ENCODE measurements around the gene DNAJB12.

GRCh38 chr10:72306215-72306760 is 48.4 kb downstream of the DNAJB12 start:
- TF ChIP-seq CTCF (IDR thresholded peaks at IDR 0.05) (no peak), POLR2A (IDR thresholded peaks at IDR 0.05) (no peak)

All from adrenal gland (tissue), 5 donors.